GM18508 (cell line): ENCODE measurements around the gene AP2A2.

Source experiments
- ATAC-seq: cut with Tn5 transposase; IDR thresholded peaks from one replicate; pipeline ENCODE4 v1.9.1; 2021; ENCODE audit warnings: moderate number of reproducible peaks; ENCODE audit not compliant: insufficient read depth, unreplicated experiment

Gene AP2A2

GRCh38 chr11:991711-992307 lies 66.1 kb downstream of the AP2A2 start:
- ATAC-seq, result no peak

- no peak for ATAC-seq
These were observed 66.9 kb downstream of the AP2A2 start for GRCh38 chr11:992577-992976.

DNA sequence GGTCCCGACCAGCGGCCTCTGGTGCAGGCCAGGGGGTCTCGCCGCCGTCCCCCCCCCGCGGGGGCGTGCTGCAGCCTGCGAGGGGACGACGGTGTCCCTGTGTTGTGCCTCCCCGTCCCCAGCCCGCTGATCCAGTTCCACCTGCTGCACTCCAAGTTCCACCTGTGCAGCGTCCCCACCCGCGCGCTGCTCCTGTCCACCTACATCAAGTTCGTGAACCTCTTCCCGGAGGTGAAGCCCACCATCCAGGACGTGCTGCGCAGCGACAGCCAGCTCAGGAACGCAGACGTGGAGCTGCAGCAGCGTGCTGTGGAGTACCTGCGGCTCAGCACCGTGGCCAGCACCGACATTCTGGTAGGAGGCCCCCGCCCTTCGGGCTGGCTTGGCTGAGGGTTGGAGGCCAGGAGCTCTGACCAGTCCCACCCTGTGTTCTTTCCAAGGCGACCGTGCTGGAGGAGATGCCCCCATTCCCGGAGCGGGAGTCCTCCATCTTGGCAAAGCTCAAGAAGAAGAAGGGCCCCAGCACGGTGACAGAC lies 68.0 kb downstream of the AP2A2 start:
- no peak for ATAC-seq

GRCh38 chr11:995044-995751 lies 69.5 kb downstream of the AP2A2 start:
- ATAC-seq, result no peak

DNA sequence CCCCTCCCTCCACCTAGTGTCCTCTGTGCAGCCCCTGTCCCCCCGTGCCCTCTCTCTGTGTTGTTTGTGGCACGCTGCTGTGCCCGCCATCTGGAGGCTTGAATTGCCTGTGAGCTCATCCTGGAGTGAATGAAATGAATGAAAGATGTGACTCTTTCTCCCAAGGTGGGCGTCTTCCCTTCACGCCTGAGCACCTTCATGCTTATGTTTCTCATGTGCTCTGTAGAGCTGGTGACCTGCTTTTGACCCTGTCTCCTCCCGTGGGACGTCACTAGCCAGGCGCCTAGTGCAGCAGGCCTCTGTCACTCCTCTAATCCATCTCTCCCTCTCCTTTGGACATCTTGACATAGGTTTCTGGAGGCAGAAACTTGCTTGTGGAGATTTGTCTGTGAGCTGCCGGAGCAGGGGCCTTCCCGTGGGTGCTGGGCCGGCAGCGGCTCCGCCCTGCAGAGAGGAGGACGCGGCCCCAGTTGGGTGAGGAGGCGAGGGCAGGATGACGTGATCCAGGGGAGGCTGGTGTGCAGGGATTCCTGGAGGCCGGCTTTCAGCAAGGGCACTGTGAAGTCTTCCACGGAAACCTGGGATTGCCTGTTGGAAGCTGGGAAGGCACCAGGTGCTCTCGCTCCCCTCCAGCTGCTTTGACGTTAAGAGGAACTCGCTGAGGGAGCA lies 70.2 kb downstream of the AP2A2 start:
- no peak for ATAC-seq

GRCh38 chr11:996681-997080 lies 71.0 kb downstream of the AP2A2 start:
- ATAC-seq, result no peak

GRCh38 chr11:997907-998306 lies 72.2 kb downstream of the AP2A2 start:
- ATAC-seq, result no peak

- no peak for ATAC-seq
These were observed 73.3 kb downstream of the AP2A2 start for GRCh38 chr11:999009-999408.

DNA sequence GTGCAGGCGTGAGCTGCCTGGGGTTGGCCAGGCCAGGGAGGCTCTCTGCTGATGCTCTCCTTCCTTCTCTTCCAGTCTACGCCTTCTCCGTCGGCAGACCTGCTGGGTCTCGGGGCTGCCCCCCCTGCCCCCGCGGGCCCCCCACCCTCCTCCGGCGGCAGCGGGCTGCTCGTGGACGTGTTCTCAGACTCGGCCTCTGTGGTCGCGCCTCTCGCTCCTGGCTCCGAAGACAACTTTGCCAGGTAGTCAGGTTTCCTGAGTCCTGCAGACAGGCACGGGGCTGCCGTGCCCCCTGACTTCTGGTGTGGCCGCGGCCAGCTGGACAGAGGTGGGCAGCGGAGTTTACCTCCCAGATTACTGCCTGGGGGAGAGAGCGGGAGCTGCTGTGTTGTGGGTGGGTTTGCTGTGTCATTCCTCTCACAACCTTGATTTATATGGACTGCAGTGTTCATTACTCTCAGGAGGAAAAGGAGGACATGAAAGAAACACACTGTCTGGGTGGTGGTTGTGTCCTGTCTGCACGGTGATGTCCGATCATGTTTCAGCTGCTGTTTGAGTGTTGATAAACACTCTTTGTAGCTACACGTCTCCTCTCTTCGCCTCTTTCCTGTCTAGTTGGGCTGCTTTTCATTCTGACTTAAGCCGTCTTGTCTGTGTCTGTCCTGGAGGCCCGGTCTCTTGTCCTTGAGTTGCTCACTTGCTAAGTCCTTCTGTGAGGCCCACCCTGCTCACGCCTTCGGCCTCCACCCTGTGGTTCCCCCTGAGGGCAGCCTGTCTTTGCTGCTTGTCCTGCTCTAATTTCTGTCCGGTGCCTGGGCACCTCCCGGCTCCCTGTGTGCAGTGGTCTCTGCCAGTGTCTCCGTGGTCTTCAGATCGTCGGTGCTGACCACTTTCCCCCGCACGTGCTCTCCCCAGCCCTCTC lies 74.9 kb downstream of the AP2A2 start:
- ATAC-seq, result no peak

DNA sequence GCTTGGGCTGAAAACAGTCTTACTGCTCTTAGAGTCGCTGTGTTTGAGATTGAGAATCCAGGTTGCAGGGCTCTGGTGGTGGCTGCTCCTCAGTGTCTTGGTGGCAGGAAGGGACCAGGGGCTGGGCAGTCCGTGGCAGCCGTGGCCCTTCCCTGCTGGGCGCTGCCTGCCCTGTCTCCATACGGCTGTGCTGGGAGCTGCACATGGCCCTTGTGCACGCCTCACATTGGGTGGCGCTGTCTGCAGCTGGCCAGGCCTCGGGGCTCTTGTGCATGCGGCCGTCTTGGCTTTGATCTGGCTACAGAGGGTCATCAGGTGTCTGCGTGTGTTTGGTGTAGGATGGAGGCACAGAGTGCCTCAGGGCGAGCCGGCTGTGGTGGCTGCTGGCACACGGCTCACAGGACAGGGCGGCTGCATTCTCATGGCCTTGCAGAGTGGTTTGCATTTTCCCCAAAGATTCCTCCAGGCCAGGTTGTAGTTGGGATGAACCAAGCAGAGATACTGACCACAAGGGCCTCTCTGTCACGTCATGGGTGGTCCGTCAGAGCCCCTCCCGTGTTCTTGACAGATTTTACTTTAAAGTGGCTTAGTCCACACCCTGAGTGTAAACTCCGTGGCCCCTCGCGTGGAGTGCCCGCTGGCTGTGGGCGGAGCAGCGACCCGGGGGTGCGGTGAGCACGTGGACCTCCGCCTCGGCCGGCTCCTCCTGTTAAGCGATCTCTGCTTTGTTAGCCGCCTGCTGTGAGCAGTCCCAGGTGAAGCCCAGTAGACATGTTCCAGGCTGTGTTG lies 76.1 kb downstream of the AP2A2 start:
- no peak for ATAC-seq

DNA sequence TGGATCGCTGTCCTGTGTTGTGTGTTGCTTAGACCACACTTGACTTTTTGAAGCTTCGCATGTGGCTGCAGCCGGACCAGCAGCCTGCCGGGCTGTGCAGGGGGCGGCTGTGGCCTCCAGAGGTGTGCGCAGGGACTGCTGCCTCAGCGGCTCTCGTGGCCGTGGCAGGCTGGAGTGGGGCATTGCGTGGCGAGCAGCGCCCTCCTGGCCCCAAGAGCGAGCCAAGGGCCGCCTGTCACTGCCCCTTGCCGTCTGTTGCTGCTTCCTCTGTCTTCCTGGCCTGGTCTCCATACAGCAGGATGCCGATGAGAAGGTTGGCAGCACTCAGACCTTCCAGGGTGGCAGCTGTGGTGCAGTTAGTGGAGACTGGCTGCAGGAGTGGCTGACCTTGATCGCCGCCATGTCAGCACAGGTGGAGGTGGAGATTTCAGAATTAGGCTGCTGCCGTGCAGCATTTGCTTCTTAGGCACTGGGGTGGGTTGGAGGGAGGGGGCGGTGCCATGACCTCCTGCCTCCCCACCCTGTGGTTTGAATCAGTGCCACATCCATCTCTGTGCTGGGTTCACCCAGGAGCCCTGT lies 76.8 kb downstream of the AP2A2 start:
- ATAC-seq, result no peak

DNA sequence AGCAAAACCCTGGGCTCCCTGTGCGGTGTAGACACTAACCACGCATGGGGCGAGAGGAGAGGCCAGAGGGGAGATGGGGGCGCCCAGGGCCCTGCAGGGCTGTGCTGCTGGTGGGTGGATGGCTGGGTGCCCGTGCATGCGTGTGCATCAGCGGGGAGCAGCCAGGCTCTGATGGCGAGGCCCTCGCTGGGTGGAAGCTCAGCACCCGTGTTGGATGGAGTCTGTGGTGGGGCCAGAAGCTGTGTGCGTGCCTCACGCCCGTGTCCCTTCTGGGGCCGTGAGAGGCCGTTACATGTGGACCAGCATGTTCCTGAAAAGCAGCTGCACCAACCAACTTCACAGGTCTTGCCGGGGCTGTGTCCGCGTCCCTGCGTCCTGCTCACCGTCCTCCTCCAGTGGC lies 77.5 kb downstream of the AP2A2 start:
- ATAC-seq, result no peak

DNA sequence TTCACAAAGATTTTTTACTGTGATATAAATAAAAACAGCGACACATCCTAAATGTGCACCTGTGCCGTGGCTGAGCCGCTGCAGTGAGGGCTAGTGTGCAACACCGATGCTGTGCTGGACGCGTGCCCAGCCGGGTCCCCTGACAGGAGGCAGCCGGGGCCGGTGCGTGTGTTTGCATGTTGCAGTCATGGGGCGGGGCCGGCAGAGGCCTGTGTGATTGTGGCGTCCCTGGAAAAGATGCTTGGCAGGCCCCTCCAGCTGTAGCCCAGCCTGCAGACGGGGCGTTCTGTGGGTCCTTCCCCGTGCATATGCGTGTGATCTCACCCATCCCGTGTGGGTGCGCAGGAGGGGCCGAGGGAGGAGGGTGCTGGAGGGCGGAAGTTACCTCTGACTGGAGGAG lies 80.3 kb downstream of the AP2A2 start:
- ATAC-seq, result no peak

DNA sequence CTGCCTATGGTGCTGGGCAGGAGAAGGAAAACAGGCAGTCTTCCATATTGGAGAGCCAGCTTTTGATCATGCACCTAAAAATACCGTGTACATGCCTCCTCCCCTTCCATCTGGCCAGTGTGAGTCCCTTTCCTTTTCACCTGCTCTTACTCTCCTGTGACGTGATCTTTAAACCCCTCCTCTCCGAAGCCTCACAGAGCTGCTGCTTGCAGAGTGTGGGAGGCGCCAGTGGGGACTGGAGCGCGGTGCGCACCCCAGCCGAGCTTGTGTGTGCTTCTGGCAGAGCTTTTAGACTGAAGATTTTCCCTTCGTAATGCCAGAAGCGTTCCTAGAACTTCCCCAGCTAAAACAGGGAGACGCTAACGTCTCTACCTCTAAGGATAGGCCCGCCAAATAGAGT lies 81.1 kb downstream of the AP2A2 start:
- no peak for ATAC-seq

- ATAC-seq, result no peak
These were observed 81.6 kb downstream of the AP2A2 start for GRCh38 chr11:1007279-1007678.

DNA sequence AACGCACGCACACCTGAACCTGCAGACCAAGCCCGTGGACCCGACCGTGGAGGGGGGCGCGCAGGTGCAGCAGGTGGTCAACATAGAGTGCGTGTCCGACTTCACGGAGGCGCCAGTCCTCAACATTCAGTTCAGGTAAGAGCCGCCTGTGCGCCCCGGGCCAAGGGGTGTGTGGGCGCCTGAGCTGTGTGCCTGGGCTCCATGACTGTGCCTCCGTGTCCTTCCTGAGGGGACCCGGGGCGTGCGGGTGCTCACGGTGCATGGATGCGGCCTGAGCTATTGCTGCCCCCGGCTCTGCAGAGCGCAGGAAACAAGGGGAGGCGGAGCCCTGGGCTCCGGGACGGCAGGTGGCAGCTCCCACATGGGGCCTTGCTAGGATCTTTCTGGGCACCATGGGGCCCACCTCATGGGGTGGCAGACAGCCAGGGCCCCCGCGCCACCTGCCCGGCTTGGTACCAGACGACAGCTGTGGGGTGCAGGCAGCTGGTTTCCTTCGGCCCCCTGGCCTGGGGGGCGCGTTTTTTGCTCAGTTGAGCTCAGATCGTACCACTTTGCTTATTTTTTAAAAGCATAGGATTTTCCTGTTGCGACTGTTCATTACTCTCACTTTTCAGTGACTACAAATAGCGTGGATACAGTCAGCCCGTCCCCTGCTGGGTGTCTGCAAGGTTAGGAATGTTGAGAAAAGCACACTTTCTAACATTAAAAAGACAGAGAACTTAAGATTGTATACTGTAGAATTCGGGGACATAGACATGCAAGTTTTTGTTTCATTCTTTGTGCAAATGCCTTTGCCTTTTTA lies 82.5 kb downstream of the AP2A2 start:
- ATAC-seq, result no peak

DNA sequence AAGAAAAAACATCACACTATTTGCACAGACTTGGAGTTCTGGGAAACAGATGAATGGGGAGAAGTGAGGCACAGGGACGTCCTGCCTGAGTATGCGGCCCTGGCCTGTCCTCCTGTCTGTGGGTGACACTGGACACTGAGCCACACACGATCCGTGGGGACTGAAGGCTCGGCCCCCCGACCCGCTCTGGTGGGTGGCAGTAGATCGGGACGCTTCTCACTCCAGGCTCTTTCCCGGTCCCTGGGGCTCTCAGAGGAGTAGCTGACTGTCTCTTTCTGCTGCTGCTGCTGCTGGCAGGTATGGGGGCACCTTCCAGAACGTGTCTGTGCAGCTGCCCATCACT lies 83.1 kb downstream of the AP2A2 start:
- no peak for ATAC-seq

- no peak for ATAC-seq
These were observed 83.7 kb downstream of the AP2A2 start for GRCh38 chr11:1009371-1009770.

GRCh38 chr11:1009991-1010390 lies 84.3 kb downstream of the AP2A2 start:
- no peak for ATAC-seq
